Measurements from ENCODE around the gene ITGAV.

Gene ITGAV

GRCh38 chr2:186645999-186646398, 56.1 kb downstream of the ITGAV start:
- H3K4me3 ChIP-seq (replicated peaks; ENCODE audit: low read depth, low read length): no peak overlapping the region
- no peak for TF ChIP-seq CTCF (IDR thresholded peaks at IDR 0.05; ENCODE audit: low read depth, low read length, missing control alignments)
- no peak for DNase-seq (ENCODE audit: extremely low read depth, low read depth)

- no peak for TF ChIP-seq CTCF (IDR thresholded peaks at IDR 0.05; ENCODE audit: low read depth, low read length, missing control alignments)
- no peak for DNase-seq (ENCODE audit: extremely low read depth, low read depth)
- no peak overlapping the region for H3K4me3 ChIP-seq (replicated peaks; ENCODE audit: low read depth, low read length)
These were observed 58.3 kb downstream of the ITGAV start for GRCh38 chr2:186648130-186648529.

GRCh38 chr2:186653511-186653910, 63.7 kb downstream of the ITGAV start:
- no peak for DNase-seq (ENCODE audit: extremely low read depth, low read depth)
- no peak for TF ChIP-seq CTCF (IDR thresholded peaks at IDR 0.05; ENCODE audit: low read depth, low read length, missing control alignments)
- no peak overlapping the region for H3K4me3 ChIP-seq (replicated peaks; ENCODE audit: low read depth, low read length)

GRCh38 chr2:186659383-186659782, 69.5 kb downstream of the ITGAV start:
- no peak overlapping the region for H3K4me3 ChIP-seq (replicated peaks; ENCODE audit: low read depth, low read length)
- TF ChIP-seq CTCF (IDR thresholded peaks at IDR 0.05; ENCODE audit: low read depth, low read length, missing control alignments): no peak
- no peak for DNase-seq (ENCODE audit: extremely low read depth, low read depth)

GRCh38 chr2:186664385-186665043, 74.7 kb downstream of the ITGAV start:
- no peak overlapping the region for H3K4me3 ChIP-seq (replicated peaks; ENCODE audit: low read depth, low read length)
- no peak for DNase-seq (ENCODE audit: extremely low read depth, low read depth)
- no peak for TF ChIP-seq CTCF (IDR thresholded peaks at IDR 0.05; ENCODE audit: low read depth, low read length, missing control alignments)

- no peak for DNase-seq (ENCODE audit: extremely low read depth, low read depth)
- no peak for TF ChIP-seq CTCF (IDR thresholded peaks at IDR 0.05; ENCODE audit: low read depth, low read length, missing control alignments)
- no peak overlapping the region for H3K4me3 ChIP-seq (replicated peaks; ENCODE audit: low read depth, low read length)
These were observed 79.3 kb downstream of the ITGAV start for GRCh38 chr2:186669146-186669545.

- no peak for DNase-seq (ENCODE audit: extremely low read depth, low read depth)
- no peak for TF ChIP-seq CTCF (IDR thresholded peaks at IDR 0.05; ENCODE audit: low read depth, low read length, missing control alignments)
- H3K4me3 ChIP-seq (replicated peaks; ENCODE audit: low read depth, low read length): no peak overlapping the region
These were observed 81.0 kb downstream of the ITGAV start for GRCh38 chr2:186670831-186671230.
